T-helper 1 cell treated with Interleukin-12 subunit alpha and Interleukin-12 subunit beta and Interleukin-4 antibody, amounts not matched to agents 30 ng/mL and 1 ng/mL, for 36 hours (primary cell): ENCODE results near the gene BRD7. TPM values are rescaled to one million over a fixed set of nuclear protein-coding genes. Genes with fewer than 3 reads are reported as not detected.

Experiments
- total RNA-seq: library from RNA; stranded (reverse); gene quantifications from 2 replicates; pipeline ENCODE4 v1.2.3, GENCODE V29; 2022

The BRD7 gene
- total RNA-seq, 1 donor from 2014 or later = 69.8 TPM

Other genes with a start within 250 kb of the BRD7 start
- gene TENT4B, start 215.7 kb downstream of the BRD7 start, total RNA-seq = 22.5 and 22.7 TPM in 2 replicates
- gene ADCY7, start 102.4 kb downstream of the BRD7 start, total RNA-seq = 205 and 213 TPM in 2 replicates
- gene NKD1, start 179.4 kb upstream of the BRD7 start, total RNA-seq = 1.0 and 1.5 TPM in 2 replicates